SK-N-SH (cell line): ENCODE results near the gene TUBB2B.

ENCODE experiments used
- EZH2phosphoT487 ChIP-seq: fragments of 200-600 bp; sonication (generic); IDR thresholded peaks from 2 replicates; pipeline ENCODE4 v1.6.1; 2017; ENCODE audit warnings: low read depth, mixed run types, mild to moderate bottlenecking, antibody characterized with exemption, moderate library complexity, borderline replicate concordance
- TF ChIP-seq, protein P1 (sequence below): fragments of 200-600 bp; sonication (generic); IDR thresholded peaks from 2 replicates; pipeline ENCODE4 v1.6.1; 2017; ENCODE audit warnings: antibody characterized with exemption, mild to moderate bottlenecking, moderate library complexity

- no peak for TF ChIP-seq EZH2phosphoT487
- TF ChIP-seq, protein P1, sequence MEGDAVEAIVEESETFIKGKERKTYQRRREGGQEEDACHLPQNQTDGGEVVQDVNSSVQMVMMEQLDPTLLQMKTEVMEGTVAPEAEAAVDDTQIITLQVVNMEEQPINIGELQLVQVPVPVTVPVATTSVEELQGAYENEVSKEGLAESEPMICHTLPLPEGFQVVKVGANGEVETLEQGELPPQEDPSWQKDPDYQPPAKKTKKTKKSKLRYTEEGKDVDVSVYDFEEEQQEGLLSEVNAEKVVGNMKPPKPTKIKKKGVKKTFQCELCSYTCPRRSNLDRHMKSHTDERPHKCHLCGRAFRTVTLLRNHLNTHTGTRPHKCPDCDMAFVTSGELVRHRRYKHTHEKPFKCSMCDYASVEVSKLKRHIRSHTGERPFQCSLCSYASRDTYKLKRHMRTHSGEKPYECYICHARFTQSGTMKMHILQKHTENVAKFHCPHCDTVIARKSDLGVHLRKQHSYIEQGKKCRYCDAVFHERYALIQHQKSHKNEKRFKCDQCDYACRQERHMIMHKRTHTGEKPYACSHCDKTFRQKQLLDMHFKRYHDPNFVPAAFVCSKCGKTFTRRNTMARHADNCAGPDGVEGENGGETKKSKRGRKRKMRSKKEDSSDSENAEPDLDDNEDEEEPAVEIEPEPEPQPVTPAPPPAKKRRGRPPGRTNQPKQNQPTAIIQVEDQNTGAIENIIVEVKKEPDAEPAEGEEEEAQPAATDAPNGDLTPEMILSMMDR = no peak
Measured at GRCh38 chr6:3194535-3195419, 32.7 kb downstream of the TUBB2B start.
